Stimulated activated CD4-positive, alpha-beta T cell treated with anti-CD3 and anti-CD28 coated beads, Interleukin-2, amount 100 ng/mL, for 48 hours (primary cell): Measurements from ENCODE around the gene AHCY.
"Not testable (repeated sequence)": the region's sequence is repeated elsewhere in the genome, so short reads cannot be mapped to it uniquely, and the experiment has no call there.

Experiments used
- DNase-seq, 2 donors: peaks; one replicate each; pipeline ENCODE4 v3.0.0-alpha.2; 2020

AHCY gene

GRCh38 chr20:34296468-34296867 lies 6.7 kb downstream of the AHCY start:
- no peak for DNase-seq

- no peak for DNase-seq
Observed at GRCh38 chr20:34295284-34295683, 7.9 kb downstream of the AHCY start.

- DNase-seq: no peak
Observed at GRCh38 chr20:34294563-34294962, 8.6 kb downstream of the AHCY start.

GRCh38 chr20:34293589-34293988 lies 9.6 kb downstream of the AHCY start:
- DNase-seq: no peak

DNA sequence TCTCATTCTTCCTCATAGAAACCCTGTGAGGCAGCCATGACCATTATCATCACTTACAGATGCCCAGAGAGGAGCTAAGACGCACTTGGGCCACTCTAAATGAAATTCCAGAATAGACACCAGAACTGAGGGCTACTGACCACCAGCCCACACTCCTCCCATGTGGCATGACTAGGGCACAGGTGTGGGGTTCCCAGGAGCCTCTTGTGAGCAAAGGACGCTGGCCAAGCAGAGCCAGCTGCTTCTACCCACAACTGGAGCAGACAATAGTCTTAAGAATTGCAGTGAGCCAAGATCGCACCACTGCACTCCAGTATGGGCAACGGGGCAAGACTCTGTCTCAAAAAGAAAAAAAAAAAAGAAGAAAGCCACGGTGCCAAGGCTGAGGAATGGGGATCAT lies 10.0 kb downstream of the AHCY start:
- no peak for DNase-seq

- DNase-seq: no peak
Observed at GRCh38 chr20:34292496-34292895, 10.7 kb downstream of the AHCY start.

DNA sequence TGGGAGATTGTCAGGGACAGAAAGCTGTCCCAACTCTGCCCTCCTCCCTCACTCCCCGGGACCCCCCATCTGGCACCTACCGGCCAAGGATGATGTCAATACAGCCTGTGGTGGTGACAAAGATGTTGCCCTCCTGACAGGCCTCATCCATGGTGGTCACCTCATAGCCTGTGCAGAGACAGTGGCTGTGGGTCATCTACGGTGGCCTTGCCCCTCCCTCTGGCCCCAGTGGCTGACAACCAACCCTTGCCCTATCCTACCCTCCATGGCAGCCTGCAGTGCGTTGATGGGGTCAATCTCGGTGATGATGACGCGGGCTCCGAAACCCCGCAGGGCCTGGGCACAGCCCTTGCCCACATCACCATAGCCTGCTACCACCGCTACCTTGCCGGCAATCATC lies 12.7 kb downstream of the AHCY start:
- DNase-seq: no peak

DNA sequence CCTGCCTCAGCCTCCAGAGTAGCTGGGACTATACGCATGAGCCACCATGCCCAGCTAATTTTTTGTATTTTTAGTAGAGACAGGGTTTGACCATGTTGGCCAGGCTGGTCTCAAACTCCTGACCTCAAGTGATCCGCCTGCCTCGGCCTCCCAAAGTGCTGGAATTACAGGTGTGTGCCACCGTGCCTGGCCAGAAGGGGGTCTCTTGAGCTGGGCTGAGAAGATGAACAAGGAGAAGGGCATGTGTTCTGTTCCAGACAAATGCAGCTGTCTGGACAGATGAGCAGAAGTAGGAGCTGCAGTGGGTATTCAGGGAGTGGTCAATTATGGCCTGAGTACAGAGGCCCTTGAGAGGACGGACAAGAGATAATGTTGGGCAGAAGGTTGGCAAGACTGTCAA lies 15.7 kb downstream of the AHCY start:
- DNase-seq: not testable (repeated sequence)

DNA sequence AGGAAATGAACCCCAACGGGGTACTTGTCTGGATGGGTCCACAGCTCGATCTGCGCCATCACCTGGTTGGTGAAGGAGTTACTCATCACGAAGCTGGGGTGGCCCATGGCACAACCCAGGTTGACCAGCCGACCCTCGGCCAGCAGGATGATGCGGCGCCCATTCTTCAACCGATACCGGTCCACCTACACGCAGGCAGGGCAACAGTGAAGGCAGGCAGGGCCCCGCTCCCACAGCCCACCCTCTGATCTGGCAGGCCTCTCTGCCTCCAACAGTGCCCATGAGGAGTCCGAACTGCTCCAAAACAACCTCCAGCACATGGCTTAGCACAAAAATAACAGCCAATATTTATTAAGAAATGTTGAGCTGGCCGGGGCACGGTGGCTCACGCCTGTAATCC lies 17.7 kb downstream of the AHCY start:
- DNase-seq: no peak

GRCh38 chr20:34283844-34284243 lies 19.3 kb downstream of the AHCY start:
- no peak for DNase-seq

- DNase-seq: no peak
Observed at GRCh38 chr20:34282041-34282440, 21.1 kb downstream of the AHCY start.

- no peak for DNase-seq
Observed at GRCh38 chr20:34281177-34281576, 22.0 kb downstream of the AHCY start.

GRCh38 chr20:34274694-34275093 lies 28.5 kb downstream of the AHCY start:
- DNase-seq: no peak

DNA sequence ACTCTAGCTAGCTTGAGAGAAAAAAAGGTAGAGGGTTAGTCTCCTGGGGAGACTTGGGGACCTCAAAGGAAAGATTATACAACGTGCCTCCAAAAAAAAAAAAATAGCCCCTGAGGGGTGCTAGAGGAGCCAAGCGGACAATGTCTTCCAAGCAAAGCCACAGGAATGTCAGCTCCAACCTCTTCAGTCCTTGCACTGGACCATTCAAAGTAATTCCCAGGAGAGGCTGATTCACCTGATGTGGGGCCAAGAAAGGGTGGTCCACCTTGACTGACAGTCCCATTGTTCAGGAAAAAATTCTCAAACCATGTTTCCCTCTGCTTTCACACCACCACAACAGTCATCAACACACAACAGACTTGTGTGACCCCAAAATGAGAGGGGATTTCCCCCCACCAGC lies 31.2 kb downstream of the AHCY start:
- no peak for DNase-seq

DNA sequence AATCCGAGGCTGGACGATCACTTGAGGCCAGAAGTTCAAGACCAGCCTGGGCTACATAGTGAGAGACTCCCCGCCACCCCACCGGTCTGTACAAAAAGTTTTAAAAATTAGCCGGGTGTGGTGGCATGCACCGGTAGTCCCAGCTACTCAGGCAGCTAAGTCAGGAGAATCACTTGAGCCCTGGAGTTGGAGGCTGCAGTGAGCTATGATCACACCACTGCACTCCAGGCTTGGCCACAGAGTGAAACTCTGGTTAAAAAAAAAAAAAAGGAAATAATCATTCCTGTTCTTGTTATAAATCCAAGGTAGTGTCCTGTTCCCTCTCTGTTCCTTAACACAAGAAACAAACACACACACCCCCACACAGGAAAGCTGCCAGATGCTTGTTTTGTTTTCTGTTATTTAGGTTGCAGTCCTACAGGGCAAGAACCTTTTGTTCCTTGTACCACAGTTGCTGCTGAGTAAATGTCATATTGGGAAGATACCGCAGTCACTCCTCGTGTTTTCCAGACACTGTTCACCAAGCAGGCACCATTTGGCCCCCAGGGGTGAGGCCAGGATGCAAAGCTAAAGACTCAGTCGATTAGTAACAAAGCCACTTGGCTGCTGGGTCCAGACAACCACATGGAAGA lies 33.0 kb downstream of the AHCY start:
- no peak for DNase-seq

GRCh38 chr20:34268851-34269636 lies 34.1 kb downstream of the AHCY start:
- peak; percentile 11 to 16 for DNase-seq

- DNase-seq: no peak
Observed at GRCh38 chr20:34268145-34268544, 35.0 kb downstream of the AHCY start.

GRCh38 chr20:34264141-34264540 lies 39.0 kb downstream of the AHCY start:
- no peak for DNase-seq

- not testable (repeated sequence) for DNase-seq
Observed at GRCh38 chr20:34263468-34263867, 39.7 kb downstream of the AHCY start.

- no peak for DNase-seq
Observed at GRCh38 chr20:34262488-34263288, 40.5 kb downstream of the AHCY start.

DNA sequence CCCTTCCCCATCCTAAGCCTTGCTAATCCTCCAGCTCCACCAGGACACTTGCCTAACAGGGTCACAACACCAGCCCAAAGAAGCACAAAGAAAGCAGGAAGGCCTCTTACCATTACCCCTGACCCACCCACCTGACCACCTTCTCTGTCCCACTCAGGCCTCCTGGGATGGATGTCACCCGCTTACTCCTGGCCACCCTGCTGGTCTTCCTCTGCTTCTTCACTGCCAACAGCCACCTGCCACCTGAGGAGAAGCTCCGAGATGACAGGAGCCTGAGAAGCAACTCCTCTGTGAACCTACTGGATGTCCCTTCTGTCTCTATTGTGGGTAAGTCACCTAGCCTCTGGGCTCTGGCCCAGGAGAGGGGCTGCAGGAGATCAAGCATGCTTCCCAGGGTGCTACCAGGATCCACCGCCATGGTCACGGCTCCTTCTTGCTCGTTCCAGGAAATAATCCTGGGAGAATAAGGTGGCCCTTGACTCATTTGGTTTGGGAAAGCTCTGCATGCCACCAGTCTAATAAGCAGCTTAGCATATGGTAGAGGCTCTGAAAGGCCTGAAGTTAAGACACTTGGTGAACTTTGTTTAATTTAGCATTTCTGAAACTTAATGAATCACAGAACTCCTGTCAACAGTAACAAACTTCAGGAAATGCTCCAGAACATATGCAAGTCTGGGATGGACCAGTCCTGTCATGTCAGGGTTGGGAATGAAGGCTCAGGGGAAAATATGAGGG lies 42.8 kb downstream of the AHCY start:
- DNase-seq: no peak

GRCh38 chr20:34256629-34257124 lies 46.5 kb downstream of the AHCY start:
- DNase-seq: no peak

DNA sequence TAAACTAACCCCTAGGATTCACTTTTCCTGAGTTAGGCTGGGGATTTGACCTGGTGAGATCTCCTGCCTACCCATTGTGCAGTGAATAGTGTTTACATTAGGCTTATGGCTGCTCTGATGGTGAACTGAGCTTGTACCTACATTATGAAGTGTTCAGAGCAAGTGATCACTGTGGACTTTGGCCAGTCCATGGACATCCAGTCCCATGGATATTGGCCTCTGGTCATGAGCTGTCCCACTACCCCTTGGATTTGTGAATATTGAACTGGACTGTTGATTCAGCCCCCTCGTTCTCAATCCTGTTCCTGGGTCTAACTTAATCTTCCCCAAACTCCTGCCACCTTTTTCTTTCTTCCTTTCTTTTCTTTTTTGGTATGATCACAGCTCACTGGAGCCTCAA lies 48.2 kb downstream of the AHCY start:
- DNase-seq: no peak
